Epidermal melanocyte (primary cell): ENCODE results near the gene MYRIP.
"Not testable (repeated sequence)": the region's sequence is repeated elsewhere in the genome, so short reads cannot be mapped to it uniquely, and the experiment has no call there.

Source experiments
- DNase-seq: peaks from one replicate; pipeline ENCODE4 v3.0.0; 2011; ENCODE audit warnings: low spot score; ENCODE audit not compliant: insufficient read length

The MYRIP gene

GRCh38 chr3:39809181-39809994, at the start of gene MYRIP:
Gene MYRIP (plus strand): TSS chr3:39809609. CDS start chr3:39900817, 91,208 bp downstream.
- DNase-seq = no peak

- DNase-seq = no peak
Measured at GRCh38 chr3:39760325-39760724, 49.1 kb upstream of the MYRIP start.

- no peak for DNase-seq
Measured at GRCh38 chr3:39762537-39763070, 46.8 kb upstream of the MYRIP start.

GRCh38 chr3:39763390-39763789, 46.0 kb upstream of the MYRIP start:
- no peak for DNase-seq

GRCh38 chr3:39765575-39765974, 43.8 kb upstream of the MYRIP start:
- DNase-seq = no peak

GRCh38 chr3:39766433-39766832, 43.0 kb upstream of the MYRIP start:
- no peak for DNase-seq

- not testable (repeated sequence) for DNase-seq
Measured at GRCh38 chr3:39766909-39767308, 42.5 kb upstream of the MYRIP start.

GRCh38 chr3:39778168-39778567, 31.2 kb upstream of the MYRIP start:
- not testable (repeated sequence) for DNase-seq

- no peak for DNase-seq
Measured at GRCh38 chr3:39779511-39780230, 29.7 kb upstream of the MYRIP start.

GRCh38 chr3:39780352-39780751, 29.1 kb upstream of the MYRIP start:
- DNase-seq = no peak

- DNase-seq = no peak
Measured at GRCh38 chr3:39781025-39781424, 28.4 kb upstream of the MYRIP start.

GRCh38 chr3:39781632-39782031, 27.8 kb upstream of the MYRIP start:
- no peak for DNase-seq

- no peak for DNase-seq
Measured at GRCh38 chr3:39783680-39784079, 25.7 kb upstream of the MYRIP start.

- DNase-seq = no peak
Measured at GRCh38 chr3:39784922-39785321, 24.5 kb upstream of the MYRIP start.

GRCh38 chr3:39788128-39788883, 21.1 kb upstream of the MYRIP start:
- DNase-seq = no peak

GRCh38 chr3:39791603-39792002, 17.8 kb upstream of the MYRIP start:
- DNase-seq = no peak

GRCh38 chr3:39794880-39795279, 14.5 kb upstream of the MYRIP start:
- no peak for DNase-seq

- DNase-seq = no peak
Measured at GRCh38 chr3:39801216-39801615, 8.2 kb upstream of the MYRIP start.

- not testable (repeated sequence) for DNase-seq
Measured at GRCh38 chr3:39802486-39802885, 6.9 kb upstream of the MYRIP start.

- DNase-seq = no peak
Measured at GRCh38 chr3:39803956-39804355, 5.5 kb upstream of the MYRIP start.

GRCh38 chr3:39804951-39805350, 4.5 kb upstream of the MYRIP start:
- no peak for DNase-seq

- DNase-seq = no peak
Measured at GRCh38 chr3:39805650-39806049, 3.8 kb upstream of the MYRIP start.
